Osteoblast (primary cell): ENCODE measurements around the gene TTC7B. TPM values are rescaled to one million over a fixed set of nuclear protein-coding genes. Genes with fewer than 3 reads are reported as not detected.

Experiments
- DNase-seq: peaks from one replicate; pipeline ENCODE4 v3.0.0; 2011; ENCODE audit warnings: low spot score, mixed read lengths; ENCODE audit not compliant: insufficient read length; ENCODE audit errors: missing footprints
- H2AFZ ChIP-seq: 2 replicates; pipeline ENCODE4 v1.6.0; 2011; ENCODE audit warnings: mild to moderate bottlenecking, low read length
- H3K27ac ChIP-seq: 2 replicates; pipeline ENCODE4 v1.5.1; 2011; ENCODE audit warnings: mild to moderate bottlenecking, low read depth, low read length, moderate library complexity
- H3K27me3 ChIP-seq: 2 replicates; pipeline ENCODE4 v1.6.0; 2012; ENCODE audit warnings: mild to moderate bottlenecking, control low read depth, inconsistent platforms, low read length, moderate library complexity; ENCODE audit not compliant: insufficient read depth
- H3K36me3 ChIP-seq: 2 replicates; pipeline ENCODE4 v1.5.1; 2011; ENCODE audit warnings: mild to moderate bottlenecking, low read length, control low read depth, moderate library complexity; ENCODE audit not compliant: insufficient read depth
- H3K4me1 ChIP-seq: 2 replicates; pipeline ENCODE4 v1.5.1; 2011; ENCODE audit warnings: mild to moderate bottlenecking, low read length, control low read depth, moderate library complexity; ENCODE audit not compliant: insufficient read depth
- H3K4me2 ChIP-seq: 2 replicates; pipeline ENCODE4 v1.6.0; 2011; ENCODE audit warnings: mild to moderate bottlenecking, low read length; ENCODE audit not compliant: insufficient read depth
- H3K4me3 ChIP-seq: fragments of 200-600 bp; sonication (generic); 3 replicates; pipeline ENCODE4 v1.5.1; 2012; ENCODE audit warnings: mild to moderate bottlenecking, low read length, inconsistent platforms; ENCODE audit not compliant: insufficient read depth
- H3K79me2 ChIP-seq: 2 replicates; pipeline ENCODE4 v1.6.0; 2012; ENCODE audit warnings: mild to moderate bottlenecking, low read length, control low read depth, inconsistent platforms; ENCODE audit not compliant: insufficient read depth
- H3K9me3 ChIP-seq: 2 replicates; pipeline ENCODE4 v1.5.1; 2011; ENCODE audit warnings: low read depth, low read length, control low read depth
- H4K20me1 ChIP-seq: 2 replicates; pipeline ENCODE4 v1.6.0; 2012; ENCODE audit warnings: mild to moderate bottlenecking, low read length, control low read depth; ENCODE audit not compliant: insufficient read depth
- total RNA-seq: library from RNA; depleted of rRNA; stranded (reverse); fragments of >200 nt; gene quantifications from 2 replicates; pipeline ENCODE4 v1.2.3, GENCODE V29; 2012
- TF ChIP-seq, protein P1 (sequence below): IDR thresholded peaks from 2 replicates; pipeline ENCODE4 v1.5.1; 2011; ENCODE audit warnings: mild to moderate bottlenecking, low read depth, low read length, moderate library complexity; ENCODE audit errors: extremely low read depth

The TTC7B gene
- total RNA-seq, 1 donor, result 14.5 TPM

DNA sequence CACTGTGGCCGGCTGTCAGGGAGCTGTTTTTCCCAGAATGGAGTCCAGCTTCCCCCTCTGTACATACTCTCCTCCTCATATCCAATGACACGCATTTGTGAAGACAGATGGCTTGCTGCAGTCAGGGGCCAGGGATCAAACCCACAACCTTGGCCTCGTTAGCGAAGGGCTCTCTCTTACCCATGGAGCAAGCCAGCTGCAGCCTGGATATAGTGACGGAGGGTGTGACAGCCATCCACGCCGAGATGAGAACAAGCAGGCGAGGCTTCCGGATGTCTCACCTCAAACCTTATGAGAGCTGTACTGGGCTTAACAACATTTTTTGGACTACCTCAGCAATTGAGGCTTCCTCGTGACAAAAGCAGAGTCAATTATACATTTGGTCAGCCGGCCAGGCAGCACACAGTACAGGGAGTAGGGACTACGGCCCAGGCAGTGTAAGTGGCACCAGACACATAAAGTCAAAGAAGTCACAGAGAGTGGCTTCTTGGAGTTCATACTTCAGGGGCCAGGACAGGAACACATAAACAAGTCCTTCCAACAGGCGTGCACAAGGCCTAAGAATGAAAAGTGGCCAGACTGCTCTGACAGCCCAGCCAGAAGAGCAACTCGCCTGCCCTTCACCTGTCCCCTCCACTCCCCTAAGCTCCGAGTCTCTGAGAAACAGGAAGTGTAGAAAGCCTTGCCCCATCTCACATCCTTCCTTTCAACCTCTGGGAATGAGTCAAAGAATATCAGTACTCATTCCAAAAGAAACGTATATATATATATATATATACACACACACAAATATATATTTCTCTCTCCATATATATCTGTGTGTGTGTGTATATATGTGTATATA, 115.1 kb downstream of the TTC7B start:
- Histone ChIP-seq H2AFZ (no peak overlapping the region), H3K4me3 (no peak overlapping the region), H3K27me3 (no peaks in the 10 kb centered on the region), H3K4me1 (peaks cover 6% of the 10 kb centered on the region), H3K9me3 (no peaks in the 10 kb centered on the region), H3K79me2 (no peaks in the 10 kb centered on the region), H3K4me2 (no peak overlapping the region), H4K20me1 (peaks cover 2% of the 10 kb centered on the region), H3K36me3 (no peaks in the 10 kb centered on the region), H3K27ac (no peak overlapping the region)
- TF ChIP-seq, protein P1, sequence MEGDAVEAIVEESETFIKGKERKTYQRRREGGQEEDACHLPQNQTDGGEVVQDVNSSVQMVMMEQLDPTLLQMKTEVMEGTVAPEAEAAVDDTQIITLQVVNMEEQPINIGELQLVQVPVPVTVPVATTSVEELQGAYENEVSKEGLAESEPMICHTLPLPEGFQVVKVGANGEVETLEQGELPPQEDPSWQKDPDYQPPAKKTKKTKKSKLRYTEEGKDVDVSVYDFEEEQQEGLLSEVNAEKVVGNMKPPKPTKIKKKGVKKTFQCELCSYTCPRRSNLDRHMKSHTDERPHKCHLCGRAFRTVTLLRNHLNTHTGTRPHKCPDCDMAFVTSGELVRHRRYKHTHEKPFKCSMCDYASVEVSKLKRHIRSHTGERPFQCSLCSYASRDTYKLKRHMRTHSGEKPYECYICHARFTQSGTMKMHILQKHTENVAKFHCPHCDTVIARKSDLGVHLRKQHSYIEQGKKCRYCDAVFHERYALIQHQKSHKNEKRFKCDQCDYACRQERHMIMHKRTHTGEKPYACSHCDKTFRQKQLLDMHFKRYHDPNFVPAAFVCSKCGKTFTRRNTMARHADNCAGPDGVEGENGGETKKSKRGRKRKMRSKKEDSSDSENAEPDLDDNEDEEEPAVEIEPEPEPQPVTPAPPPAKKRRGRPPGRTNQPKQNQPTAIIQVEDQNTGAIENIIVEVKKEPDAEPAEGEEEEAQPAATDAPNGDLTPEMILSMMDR, result no peak
- DNase-seq, result no peak

- Histone ChIP-seq H3K4me2 (no peak overlapping the region), H3K27ac (no peak overlapping the region), H3K9me3 (no peaks in the 10 kb centered on the region), H3K4me3 (no peak overlapping the region), H3K79me2 (no peaks in the 10 kb centered on the region), H3K27me3 (no peaks in the 10 kb centered on the region), H2AFZ (no peak overlapping the region), H3K4me1 (peaks cover 6% of the 10 kb centered on the region), H3K36me3 (no peaks in the 10 kb centered on the region), H4K20me1 (peaks cover 2% of the 10 kb centered on the region)
- no peak for DNase-seq
- TF ChIP-seq, protein P1, result no peak
Observed at GRCh38 chr14:90699016-90699415, 117.2 kb downstream of the TTC7B start.

- Histone ChIP-seq H3K79me2 (no peaks in the 10 kb centered on the region), H3K27ac (no peak overlapping the region), H4K20me1 (peaks cover 2% of the 10 kb centered on the region), H3K4me3 (no peak overlapping the region), H2AFZ (no peak overlapping the region), H3K4me1 (peaks cover 6% of the 10 kb centered on the region), H3K27me3 (no peaks in the 10 kb centered on the region), H3K4me2 (no peak overlapping the region), H3K36me3 (no peaks in the 10 kb centered on the region), H3K9me3 (no peaks in the 10 kb centered on the region)
- DNase-seq, result no peak
- TF ChIP-seq, protein P1, result no peak
Observed at GRCh38 chr14:90698379-90698869, 117.8 kb downstream of the TTC7B start.

DNA sequence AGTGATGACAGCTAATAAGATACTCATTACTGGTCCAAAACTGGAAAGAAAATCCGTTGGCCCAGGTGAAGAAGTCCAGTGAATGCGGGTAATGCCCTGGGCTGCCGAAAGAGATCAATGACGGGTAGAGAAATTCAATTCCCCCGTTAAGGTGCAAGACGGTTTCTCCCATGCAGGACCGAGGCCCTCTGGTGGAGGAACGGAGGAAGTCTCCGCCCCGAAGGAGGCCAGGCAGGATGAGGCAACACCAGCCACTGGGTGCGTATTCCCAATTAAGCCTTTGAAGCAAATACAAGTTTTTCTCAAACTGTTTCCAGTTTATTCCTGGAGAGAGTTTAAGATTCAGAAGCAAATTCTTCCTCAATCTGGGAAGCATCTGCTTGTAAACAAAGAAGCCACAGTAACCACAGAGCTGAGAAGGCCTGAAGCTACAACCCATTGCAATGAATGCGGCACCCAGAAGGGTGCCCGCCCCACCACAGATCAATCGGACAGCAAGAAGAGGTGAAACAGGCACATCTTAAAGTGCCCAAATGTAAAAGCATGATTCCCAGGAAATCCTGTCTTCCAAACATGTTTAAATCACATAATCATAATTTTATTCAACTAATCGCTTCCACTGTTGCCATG, 118.5 kb downstream of the TTC7B start:
- peaks cover 6% of the 10 kb centered on the region for H3K4me1 ChIP-seq
- no peak overlapping the region for H3K4me3 ChIP-seq
- DNase-seq, result peak; percentile 90
- no peaks in the 10 kb centered on the region for H3K9me3 ChIP-seq
- TF ChIP-seq, protein P1, result peak; percentile 98
- no peaks in the 10 kb centered on the region for H4K20me1 ChIP-seq
- peak overlapping the region; percentile 62 for H3K4me2 ChIP-seq
- H2AFZ ChIP-seq, result no peak overlapping the region
- no peaks in the 10 kb centered on the region for H3K27me3 ChIP-seq
- H3K27ac ChIP-seq, result no peak overlapping the region
- H3K36me3 ChIP-seq, result no peaks in the 10 kb centered on the region
- H3K79me2 ChIP-seq, result no peaks in the 10 kb centered on the region
